Measurements from ENCODE around the gene MYL12A.
"Not testable (repeated sequence)": the region's sequence is repeated elsewhere in the genome, so short reads cannot be mapped to it uniquely, and the experiment has no call there.

The MYL12A gene

GRCh38 chr18:3247240-3248061, at the start of gene MYL12A:
Gene MYL12A (plus strand): TSS chr18:3247801. CDS start chr18:3253248, 5,447 bp downstream.
- peak; percentile 28 to 78 for DNase-seq

- DNase-seq = not testable (repeated sequence)
Measured at GRCh38 chr18:3198260-3198860, 49.2 kb upstream of the MYL12A start.

- no peak for DNase-seq
Measured at GRCh38 chr18:3199942-3200645, 47.5 kb upstream of the MYL12A start.

- no peak for DNase-seq
Measured at GRCh38 chr18:3205239-3205638, 42.4 kb upstream of the MYL12A start.

- DNase-seq = no peak
Measured at GRCh38 chr18:3207565-3207964, 40.0 kb upstream of the MYL12A start.

GRCh38 chr18:3209859-3210569, 37.6 kb upstream of the MYL12A start:
- DNase-seq = no peak

- no peak for DNase-seq
Measured at GRCh38 chr18:3211236-3211992, 36.2 kb upstream of the MYL12A start.

- no peak for DNase-seq
Measured at GRCh38 chr18:3212657-3213056, 34.9 kb upstream of the MYL12A start.

- no peak for DNase-seq
Measured at GRCh38 chr18:3213300-3214059, 34.1 kb upstream of the MYL12A start.

- DNase-seq = no peak
Measured at GRCh38 chr18:3214855-3215637, 32.6 kb upstream of the MYL12A start.

- no peak for DNase-seq
Measured at GRCh38 chr18:3216987-3217386, 30.6 kb upstream of the MYL12A start.

GRCh38 chr18:3217948-3218647, 29.5 kb upstream of the MYL12A start:
- no peak for DNase-seq

GRCh38 chr18:3218819-3219218, 28.8 kb upstream of the MYL12A start:
- no peak for DNase-seq

GRCh38 chr18:3219241-3219630, 28.4 kb upstream of the MYL12A start:
- DNase-seq = no peak

- no peak for DNase-seq
Measured at GRCh38 chr18:3219631-3220335, 27.8 kb upstream of the MYL12A start, which contains the start of gene MYOM1. Gene MYOM1 (minus strand): TSS chr18:3219968. CDS start chr18:3215223, 4,745 bp downstream.

- not testable (repeated sequence) for DNase-seq
Measured at GRCh38 chr18:3220868-3221267, 26.7 kb upstream of the MYL12A start.

GRCh38 chr18:3221496-3221895, 26.1 kb upstream of the MYL12A start:
- DNase-seq = no peak

GRCh38 chr18:3223356-3223755, 24.2 kb upstream of the MYL12A start:
- no peak for DNase-seq

- no peak for DNase-seq
Measured at GRCh38 chr18:3224223-3224622, 23.4 kb upstream of the MYL12A start.

All from cerebellar nuclear complex (tissue), 1 donor.